HUDEP-2 (cell line): ENCODE data around the gene SNX27.
"Not testable (repeated sequence)": the region's sequence is repeated elsewhere in the genome, so short reads cannot be mapped to it uniquely, and the experiment has no call there.

Experiments
- DNase-seq, 76 experiments: peaks; one replicate each; lab custom pipeline; 2025; ENCODE audit not compliant: unreplicated experiment in 76 of 76; lab: John Stamatoyannopoulos, UW

SNX27 gene

GRCh38 chr1:151596166-151596953, 15.5 kb upstream of the SNX27 start:
- DNase-seq: peak in 73 of 76 experiments; percentile 14 to 85 (median 58)

- DNase-seq: peak in 3 of 76 experiments; percentile 5 to 17 (median 7)
These were observed 9.3 kb upstream of the SNX27 start for GRCh38 chr1:151602550-151602949.

GRCh38 chr1:151604291-151604690, 7.6 kb upstream of the SNX27 start:
- DNase-seq: no peak

DNA sequence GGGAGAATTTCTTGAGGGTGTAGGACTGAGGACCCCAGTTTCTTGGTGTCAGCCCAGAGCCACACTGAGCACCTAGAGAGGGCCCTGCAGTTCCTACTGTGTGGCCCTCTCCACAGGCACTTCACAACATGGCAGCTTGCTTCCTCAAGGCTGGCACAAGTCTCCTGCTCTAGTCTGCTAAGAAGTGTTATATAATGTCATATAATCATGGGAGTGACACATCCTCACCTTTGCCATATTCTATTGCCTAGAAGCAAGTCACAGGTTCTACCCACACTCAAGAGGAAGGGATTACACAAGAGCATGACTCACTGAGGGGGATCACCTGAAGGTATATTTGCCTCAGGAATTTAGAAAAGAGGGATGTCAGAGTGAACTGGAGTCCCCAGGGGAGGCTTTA, 5.5 kb upstream of the SNX27 start:
- DNase-seq: no peak

DNA sequence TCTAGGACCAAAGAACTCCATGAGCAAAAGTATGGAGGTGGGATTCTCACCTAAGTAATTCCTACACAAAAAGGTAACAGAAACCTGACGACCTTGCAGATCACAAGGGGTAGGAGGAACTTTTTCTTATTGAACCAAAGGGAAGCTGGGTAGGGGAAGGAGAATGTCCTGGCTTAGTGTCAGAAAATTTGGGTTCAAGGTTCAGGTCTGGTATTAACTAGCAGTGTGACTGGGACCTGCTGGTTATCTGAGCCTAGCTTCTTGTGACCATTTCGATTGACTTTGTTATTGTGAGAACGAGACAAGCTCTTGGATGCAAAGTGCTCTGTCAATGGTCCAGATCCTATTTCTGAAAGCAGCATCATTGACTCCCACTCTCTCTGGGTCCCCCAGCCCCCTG, 5.0 kb upstream of the SNX27 start:
- no peak for DNase-seq

- DNase-seq: no peak
These were observed 1.7 kb upstream of the SNX27 start for GRCh38 chr1:151610142-151610541.

DNA sequence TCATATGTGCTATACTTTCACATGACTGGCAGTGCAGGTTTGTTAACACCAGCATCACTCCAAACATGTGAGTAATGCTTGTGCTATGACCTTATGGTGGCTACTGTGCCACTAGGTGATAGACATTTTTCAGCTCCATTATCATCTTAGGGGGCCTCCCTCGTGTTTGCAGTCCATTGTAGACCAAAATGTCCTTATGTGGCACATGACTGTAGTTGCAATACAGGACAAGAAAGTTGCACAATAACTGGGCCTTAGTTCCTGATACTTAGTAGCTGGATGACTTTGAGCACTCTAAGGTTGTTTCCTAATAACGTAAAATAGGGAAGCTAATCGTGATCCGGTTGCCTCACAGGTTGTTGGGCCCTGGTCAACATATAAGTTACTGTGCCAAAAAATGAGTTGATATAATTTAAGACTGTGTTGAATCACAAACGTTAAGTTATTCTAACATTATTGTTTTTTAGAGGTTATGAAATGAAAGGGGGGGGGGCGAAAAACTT, 511 bp upstream of the SNX27 start:
- peak in 5 of 76 experiments; percentile 3 to 35 (median 26) for DNase-seq

- DNase-seq: peak in 4 of 76 experiments; percentile 5 to 12 (median 8)
These were observed 841 bp downstream of the SNX27 start for GRCh38 chr1:151612501-151613281.

DNA sequence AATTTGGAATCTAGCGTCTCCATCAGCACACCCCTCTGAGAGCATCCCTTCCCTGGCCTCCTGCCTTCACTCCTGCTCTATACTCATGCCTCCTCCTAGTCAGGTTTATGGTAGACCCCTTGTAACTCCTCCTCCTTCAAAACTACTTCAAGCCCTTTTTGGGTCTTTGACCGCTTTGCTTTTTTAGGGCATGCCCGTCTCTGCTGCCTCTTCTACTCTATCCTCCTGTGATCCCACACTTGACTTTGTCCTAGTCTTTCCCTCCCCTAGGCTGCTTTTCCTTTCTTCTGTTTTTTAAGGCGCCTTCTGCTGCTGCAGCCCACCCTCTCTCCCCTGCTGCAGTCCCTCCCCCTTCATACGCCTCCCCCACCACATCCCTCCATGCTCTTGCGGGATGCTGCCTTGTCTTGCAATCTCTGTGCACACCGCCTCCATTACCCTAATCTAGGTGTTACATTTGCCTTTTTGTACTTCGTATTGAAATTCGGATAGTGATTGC, 1.5 kb downstream of the SNX27 start:
- peak in 1 of 76 experiments; percentile 4 for DNase-seq

- no peak for DNase-seq
These were observed 4.1 kb downstream of the SNX27 start for GRCh38 chr1:151615711-151616504.

GRCh38 chr1:151616505-151616849, 4.6 kb downstream of the SNX27 start:
- DNase-seq: no peak

- no peak for DNase-seq
These were observed 6.2 kb downstream of the SNX27 start for GRCh38 chr1:151618003-151618402.

GRCh38 chr1:151618470-151618869, 6.6 kb downstream of the SNX27 start:
- DNase-seq: no peak

- DNase-seq: not testable (repeated sequence)
These were observed 7.1 kb downstream of the SNX27 start for GRCh38 chr1:151618996-151619395.

DNA sequence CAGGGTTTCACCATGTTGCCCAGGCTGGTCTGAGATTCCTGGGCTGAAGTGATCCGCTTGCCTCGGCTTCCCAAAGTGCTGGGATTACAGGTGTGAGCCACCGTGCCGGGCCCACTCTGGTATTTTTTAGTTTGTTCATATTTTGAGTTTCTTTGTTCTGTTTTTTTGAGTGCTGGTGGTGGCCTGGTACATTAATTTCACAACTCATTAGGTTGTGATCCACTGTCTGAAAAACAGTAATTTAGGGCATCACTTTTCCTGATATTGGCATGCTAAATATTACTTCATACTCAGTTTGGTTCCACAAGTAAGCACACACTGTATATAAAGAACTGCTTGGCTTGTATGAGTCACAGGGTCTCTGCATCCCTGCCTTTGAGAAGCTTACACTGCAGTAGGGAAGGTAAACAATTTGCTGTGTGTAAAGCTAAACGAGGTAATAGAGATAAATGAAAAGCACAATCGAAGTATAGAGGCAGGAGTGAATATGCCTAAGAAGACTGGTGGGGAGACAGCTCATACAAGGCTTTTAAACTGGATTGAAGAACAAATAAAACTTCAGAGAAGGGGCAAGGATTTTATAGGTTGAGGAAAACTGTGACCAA, 7.7 kb downstream of the SNX27 start:
- no peak for DNase-seq

- DNase-seq: no peak
These were observed 8.4 kb downstream of the SNX27 start for GRCh38 chr1:151620286-151620685.

- no peak for DNase-seq
These were observed 9.5 kb downstream of the SNX27 start for GRCh38 chr1:151621351-151621750.

DNA sequence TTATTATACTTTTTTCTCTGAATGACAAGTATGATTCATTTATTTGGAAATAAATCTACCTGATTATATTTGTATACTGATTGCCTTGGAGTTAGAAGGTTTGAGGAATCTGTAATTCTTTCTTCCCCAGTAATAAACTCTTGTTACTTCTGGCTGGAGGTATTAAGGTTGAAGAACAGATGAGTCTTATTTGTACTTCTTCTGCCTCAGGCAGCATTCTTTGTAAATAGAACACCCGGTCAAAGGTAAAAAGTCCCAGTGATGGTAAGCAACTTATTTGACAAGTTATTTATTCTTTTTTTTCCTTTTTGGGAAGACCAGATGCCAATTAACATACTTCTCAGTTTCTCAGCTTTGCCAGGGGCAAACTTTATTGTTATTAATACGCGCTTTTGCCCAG, 12.9 kb downstream of the SNX27 start:
- no peak for DNase-seq

DNA sequence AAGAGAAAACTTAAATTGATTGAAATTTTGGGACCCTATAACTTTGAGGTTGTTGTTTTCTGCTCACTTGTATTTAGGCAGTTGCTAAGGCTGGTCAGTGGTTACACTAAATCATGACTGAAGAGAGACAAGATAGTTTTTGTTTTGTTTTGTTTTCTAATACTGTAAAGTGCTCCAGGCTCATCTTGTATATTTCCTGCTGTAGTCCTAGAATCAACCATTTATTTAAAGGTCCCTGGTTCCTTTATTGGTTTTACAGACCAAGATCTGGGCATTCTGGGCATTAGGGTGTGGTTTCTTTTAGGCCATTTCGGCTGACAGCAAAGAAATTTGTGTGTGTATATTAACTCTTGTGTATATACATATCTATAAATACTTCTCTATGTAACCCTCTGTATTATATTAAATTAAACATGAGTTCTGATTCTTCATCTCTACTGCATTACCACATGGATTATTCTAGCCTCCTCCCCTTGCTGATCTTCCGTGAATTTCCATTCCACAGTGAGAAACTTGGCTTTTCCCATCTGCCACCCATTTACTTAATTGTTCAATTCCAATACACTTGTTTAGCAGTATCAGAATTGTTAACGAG, 15.0 kb downstream of the SNX27 start:
- no peak for DNase-seq

GRCh38 chr1:151629278-151629677, 17.4 kb downstream of the SNX27 start:
- DNase-seq: no peak
